Fibroblast of pulmonary artery (primary cell): Measurements from ENCODE around the gene SLC29A4.
"Not testable (repeated sequence)": the region's sequence is repeated elsewhere in the genome, so short reads cannot be mapped to it uniquely, and the experiment has no call there.

Source experiments
- DNase-seq: peaks from one replicate; pipeline ENCODE4 v3.0.0-alpha.2; 2010; ENCODE audit warnings: low read depth
- H3K4me3 ChIP-seq: replicated peaks from 2 replicates; pipeline ENCODE4 v1.5.1; 2011; ENCODE audit warnings: low read depth, mild to moderate bottlenecking, control low read depth, low read length, moderate library complexity
- TF ChIP-seq, protein P1 (sequence below): IDR thresholded peaks from 2 replicates; pipeline ENCODE4 v1.5.1; 2011; ENCODE audit warnings: mild to moderate bottlenecking, control low read depth, low read length, inconsistent platforms; ENCODE audit errors: missing control alignments

The SLC29A4 gene

DNA sequence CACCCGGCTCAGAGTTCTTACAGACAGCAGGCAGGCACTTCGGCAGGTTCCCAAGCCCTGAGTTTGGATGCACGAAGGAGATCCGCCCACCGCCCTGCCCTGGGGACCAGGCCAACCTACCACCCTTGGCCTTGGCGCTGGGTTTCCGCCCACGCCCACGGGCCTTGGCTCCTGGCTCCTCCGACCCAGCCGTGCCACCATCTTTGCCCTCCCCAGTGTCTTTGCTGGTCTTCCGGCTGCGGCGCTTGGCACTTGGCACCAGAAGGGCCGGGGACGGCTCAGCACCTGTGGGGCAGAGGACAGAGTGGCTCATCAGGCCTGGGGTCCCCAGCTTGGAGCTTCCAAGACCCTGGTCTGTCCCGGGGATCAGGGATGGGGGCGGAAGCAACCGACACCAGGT lies 32.1 kb downstream of the SLC29A4 start:
- TF ChIP-seq, protein P1, sequence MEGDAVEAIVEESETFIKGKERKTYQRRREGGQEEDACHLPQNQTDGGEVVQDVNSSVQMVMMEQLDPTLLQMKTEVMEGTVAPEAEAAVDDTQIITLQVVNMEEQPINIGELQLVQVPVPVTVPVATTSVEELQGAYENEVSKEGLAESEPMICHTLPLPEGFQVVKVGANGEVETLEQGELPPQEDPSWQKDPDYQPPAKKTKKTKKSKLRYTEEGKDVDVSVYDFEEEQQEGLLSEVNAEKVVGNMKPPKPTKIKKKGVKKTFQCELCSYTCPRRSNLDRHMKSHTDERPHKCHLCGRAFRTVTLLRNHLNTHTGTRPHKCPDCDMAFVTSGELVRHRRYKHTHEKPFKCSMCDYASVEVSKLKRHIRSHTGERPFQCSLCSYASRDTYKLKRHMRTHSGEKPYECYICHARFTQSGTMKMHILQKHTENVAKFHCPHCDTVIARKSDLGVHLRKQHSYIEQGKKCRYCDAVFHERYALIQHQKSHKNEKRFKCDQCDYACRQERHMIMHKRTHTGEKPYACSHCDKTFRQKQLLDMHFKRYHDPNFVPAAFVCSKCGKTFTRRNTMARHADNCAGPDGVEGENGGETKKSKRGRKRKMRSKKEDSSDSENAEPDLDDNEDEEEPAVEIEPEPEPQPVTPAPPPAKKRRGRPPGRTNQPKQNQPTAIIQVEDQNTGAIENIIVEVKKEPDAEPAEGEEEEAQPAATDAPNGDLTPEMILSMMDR, result no peak
- H3K4me3 ChIP-seq, result no peak overlapping the region
- DNase-seq, result no peak

DNA sequence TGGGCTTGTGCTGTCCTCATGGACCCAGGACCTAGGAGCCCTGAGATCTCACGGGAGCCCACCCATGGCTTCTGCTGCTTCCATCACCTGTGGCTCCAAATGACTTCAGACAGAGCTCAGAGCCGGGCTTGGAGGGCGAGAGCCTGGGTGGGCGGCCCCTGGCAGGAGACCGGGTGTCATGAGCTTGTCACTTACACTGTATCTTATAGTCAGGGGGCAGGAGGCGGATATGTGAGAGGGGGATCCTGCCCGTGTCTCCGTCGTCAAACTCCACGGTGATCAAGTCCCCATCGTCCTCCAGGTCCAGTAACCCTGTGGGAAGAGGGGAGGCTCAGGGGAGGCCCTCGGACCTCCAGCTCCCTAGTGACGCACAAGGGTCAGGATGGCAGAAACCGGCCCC lies 33.0 kb downstream of the SLC29A4 start:
- TF ChIP-seq, protein P1, result no peak
- no peak for DNase-seq
- H3K4me3 ChIP-seq, result no peak overlapping the region

DNA sequence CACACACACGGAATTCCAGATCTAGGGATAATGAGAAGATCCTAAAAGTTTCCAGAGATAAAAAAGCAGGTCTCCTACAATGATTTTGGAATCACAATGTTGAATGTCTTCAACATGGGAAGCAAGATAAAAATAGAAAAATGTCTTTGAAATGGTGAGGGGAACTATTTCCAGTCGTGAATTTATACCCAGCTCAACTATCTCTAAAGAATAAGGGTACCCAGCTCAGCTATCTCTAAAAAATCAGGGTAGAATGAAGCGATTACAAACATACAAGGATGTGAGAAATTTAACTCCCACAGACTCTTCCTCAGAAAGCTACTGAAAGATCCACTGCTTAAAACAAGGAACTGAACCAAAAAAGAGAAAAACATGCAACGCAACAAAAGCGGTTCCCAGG lies 35.9 kb downstream of the SLC29A4 start:
- H3K4me3 ChIP-seq, DNase-seq: not testable (repeated sequence)

DNA sequence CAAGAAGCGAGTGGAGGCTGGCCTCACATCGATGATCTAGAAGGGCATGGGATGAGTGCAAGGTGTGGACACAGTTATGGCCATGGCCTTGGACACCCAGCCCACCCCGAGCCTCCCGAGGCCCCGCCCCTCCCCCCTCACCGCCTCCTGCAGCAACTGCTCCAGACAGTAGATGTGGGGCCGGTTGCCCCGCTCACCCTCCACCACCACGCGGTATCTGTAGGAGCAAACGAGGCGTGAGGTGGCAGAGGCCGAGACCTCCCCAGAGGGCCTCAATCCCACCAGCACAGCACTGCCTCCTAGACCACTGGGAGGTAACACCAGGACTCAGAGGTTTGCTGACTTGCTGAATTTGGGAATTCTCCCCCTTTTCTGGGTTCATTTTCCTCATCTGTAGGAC lies 37.6 kb downstream of the SLC29A4 start:
- TF ChIP-seq, protein P1, result no peak
- H3K4me3 ChIP-seq, result no peak overlapping the region
- no peak for DNase-seq

DNA sequence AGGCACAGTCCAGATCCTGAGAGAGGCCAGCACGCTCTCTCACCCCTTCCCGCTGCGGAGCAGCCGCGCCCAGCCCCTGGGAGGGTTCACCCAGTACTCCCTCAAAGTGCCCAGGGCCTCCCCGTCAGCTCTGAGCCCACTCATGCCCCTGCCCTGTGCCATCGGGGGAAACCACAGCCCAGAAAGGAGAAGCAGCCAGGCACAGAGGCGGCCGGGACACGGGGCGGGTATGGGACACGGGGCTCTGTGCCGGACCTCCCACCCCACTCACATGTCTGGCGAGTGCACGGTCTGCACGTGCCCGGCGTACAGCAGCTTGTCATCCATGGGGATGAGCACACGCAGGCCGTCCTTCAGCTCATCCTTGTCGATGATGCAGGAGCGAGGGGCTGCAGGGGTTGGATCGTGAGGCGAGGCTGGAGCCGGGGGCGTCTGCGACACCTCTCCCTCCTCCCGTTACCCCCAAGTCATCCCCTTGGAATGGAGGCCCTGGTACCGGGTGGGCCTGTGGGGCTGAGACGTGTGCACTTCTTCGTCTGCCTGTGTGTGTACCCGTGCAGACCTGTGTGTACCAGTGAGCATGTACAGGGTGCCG lies 38.2 kb downstream of the SLC29A4 start:
- TF ChIP-seq, protein P1, result no peak
- no peak overlapping the region for H3K4me3 ChIP-seq
- DNase-seq, result no peak

DNA sequence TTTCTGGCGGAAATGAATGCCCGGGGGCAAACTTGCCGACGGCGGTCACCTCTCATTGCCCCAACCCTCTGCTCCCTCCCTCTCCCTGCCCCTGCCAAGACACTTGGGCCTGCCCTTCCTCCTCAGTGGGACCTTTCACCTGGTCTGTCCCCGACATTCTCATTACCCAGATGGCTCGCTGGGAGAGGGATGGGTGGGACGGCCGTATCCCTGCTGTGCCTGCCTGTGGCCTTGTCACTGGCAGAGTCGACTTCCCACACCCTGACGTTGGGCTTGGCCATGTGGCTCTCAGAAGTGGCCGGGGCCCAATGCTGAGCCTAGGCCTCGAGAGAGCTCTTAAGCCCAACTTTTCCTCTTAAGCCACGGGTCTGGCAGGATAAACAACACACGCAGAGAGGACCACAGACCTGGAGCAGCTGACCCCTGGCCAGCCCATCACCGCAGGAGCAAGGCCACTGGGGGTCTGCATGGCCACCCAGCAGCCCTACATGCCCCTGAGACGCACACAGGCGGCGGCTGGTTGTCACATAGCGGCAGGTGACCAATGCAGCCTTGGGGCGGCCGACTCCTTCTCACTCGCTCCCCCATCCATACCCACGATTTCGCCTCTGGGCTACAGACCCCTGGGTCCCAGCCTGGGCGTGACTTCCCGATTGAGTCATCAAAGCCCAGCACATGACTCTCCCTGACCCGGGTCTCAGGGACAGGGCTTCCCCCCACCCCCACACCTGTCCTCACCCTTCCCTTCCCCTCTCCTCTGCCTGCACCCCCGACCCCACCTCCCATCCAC lies 40.1 kb downstream of the SLC29A4 start:
- no peak overlapping the region for H3K4me3 ChIP-seq
- TF ChIP-seq, protein P1, result no peak
- DNase-seq, result no peak

DNA sequence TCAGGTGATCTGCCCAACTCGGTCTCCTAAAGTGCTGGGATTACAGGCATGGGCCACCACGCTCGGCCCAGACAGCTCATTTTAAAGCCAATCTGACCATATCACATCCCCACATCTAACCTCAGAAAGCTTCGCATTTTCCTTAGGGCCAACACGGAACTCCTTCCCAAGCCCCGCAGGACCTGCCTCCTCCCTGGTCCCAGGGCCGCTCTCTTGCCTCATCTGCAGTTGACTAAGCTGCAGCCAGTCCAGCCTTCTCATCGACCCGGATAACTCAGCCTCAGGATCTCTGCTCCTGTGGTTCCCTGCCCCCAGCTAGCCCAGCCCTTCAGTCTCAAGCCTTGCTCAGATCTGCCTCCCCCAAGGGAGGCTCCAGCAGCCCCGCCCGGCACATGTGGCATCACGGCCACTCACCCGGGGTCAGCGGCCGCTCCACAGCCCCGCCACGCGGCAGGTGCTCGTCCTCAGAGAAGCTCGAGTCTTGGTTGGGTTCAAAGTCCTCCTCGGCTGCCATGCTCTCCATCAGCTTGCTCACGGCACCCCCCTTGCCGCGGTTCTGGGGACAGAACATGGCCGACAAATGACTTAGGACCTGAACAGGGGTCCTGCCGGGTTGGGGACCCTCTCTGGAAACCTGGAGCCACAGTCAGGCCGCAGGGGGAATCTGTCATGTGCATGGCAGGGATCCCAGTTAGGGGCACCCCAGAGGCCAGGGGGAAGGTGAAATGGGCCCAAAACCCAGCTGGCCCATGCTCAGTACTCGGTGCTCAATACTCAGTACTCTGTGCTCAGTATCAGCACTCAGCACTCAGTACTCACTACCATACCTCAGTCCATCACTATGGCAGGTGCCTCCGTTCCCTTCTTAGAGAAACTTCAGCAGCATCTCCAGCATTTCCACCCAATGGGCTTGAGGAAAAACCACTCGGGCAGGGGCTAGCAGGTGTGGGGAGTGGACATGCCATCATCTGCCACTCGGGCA lies 41.3 kb downstream of the SLC29A4 start:
- not testable (repeated sequence) for H3K4me3 ChIP-seq, DNase-seq
